Fibroblast of skin of left biceps (primary cell): ENCODE measurements around the gene RS1.

Experiments
- DNase-seq, 2 experiments: peaks; one replicate each; pipeline ENCODE4 v3.0.0-alpha.2; 2013; ENCODE audit warnings: low read depth in 2 of 2

Gene RS1

DNA sequence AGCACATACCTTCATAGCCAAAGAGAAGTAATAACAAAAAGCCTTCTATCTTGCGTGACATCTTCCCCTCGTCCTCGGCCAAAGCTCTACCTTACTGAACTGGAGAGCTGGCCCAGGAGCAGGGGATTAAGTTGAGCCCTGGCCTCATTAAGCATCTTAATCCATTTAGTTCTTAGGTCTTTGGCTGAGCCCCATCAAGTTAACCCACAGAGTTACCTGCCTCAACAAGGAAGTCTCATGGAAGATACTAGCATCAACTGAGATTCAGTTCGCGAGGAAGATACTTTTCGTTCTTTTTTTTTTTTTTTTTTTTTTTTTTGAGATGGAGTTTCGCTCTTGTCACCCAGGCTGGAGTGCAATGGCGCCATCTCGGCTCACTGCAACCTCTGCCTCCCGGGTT lies at the start of gene RS1:
Gene RS1, minus strand, starts transcription at position 101 of the 400 bp plus-strand sequence. Its CDS starts 40 bp downstream, at position 61.
- no peak for DNase-seq

DNA sequence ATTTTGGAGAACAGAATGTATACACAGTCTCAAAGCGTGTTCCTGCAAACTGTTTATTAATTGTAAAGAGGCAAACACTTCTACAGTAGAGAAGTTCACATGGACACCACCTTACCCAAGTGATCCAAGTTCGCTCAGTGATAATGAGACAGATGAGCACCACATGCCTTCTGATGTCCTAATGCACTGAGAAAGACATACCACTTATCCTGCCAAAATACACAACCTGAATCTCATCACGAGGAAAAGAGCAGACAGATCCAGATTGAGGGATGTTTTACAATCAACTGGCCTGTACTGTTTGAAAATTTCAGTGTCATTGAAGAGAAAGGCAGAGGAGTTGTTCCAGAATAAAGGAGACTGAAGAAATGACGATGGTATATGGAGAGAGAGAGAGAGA lies 47.9 kb upstream of the RS1 start:
- no peak for DNase-seq

DNA sequence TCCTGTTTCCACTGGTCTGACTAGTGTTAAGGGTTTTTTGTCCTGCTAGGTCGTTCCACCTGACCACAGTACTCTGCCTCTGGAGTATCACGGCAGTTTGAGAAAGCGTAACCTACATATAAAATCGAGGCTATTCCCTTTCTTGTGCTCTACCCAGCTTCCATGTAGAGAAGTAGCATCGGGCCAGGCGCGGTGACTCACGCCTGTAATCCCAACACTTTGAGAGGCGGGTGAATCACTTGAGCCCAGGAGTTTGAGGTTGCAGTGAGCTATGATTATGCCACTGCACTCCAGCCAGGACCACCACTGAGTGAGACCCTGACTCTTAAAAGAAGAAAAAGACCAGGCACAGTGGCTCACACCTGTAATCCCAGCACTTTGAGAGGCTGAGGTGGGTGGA lies 43.0 kb upstream of the RS1 start:
- no peak for DNase-seq

DNA sequence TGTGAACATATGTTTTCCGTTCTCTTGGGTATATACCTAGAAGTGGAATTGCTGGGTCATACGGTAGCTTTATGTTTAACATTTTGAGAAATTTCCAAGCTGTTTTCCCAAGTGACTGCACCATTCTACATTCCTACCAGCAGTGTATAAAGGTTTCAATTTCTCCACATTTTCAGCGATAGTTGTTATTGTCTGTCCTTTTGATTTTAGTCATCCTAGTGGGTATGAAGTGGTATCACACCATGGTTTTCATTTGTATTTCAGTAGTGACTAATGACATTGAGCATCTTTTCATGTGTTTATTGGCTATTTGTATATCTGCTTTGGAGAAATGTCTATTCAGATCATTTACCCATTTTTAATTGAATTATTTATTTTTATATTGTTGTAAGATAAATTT lies 37.9 kb upstream of the RS1 start:
- DNase-seq, result no peak

DNA sequence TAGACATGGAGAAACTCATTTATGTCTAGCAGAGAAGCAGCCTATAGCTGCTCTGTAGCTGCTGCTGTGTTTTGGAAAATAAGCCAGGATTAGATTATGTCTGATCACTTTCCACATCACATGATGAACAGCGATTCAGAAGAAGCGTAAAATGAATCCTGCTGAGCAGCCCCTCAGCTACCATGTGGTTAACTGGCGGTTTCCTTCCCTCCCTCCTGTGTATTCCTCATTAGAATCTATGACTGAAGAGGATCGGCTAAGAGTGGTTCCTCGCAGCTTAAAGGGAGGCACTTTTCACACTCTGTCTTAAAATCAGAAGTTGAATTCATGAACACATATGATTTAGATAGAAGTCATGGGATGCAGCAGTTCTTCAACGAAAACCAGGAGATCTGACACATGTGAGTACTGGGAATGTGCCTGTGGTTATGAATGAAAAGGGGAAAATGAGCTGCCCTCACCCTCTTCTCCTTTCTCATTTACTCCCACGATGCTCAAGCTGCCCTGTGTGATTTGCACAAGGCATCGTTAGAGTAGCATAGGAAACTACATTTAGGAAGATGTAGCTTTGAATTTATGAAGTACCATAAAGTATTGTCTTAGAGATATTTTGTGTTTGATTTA lies 35.6 kb upstream of the RS1 start, which contains the start of gene PPEF1:
Gene PPEF1, plus strand, starts transcription at position 220 of the 624 bp plus-strand sequence. Its CDS starts 136 bp downstream, at position 356.
- DNase-seq, result no peak

DNA sequence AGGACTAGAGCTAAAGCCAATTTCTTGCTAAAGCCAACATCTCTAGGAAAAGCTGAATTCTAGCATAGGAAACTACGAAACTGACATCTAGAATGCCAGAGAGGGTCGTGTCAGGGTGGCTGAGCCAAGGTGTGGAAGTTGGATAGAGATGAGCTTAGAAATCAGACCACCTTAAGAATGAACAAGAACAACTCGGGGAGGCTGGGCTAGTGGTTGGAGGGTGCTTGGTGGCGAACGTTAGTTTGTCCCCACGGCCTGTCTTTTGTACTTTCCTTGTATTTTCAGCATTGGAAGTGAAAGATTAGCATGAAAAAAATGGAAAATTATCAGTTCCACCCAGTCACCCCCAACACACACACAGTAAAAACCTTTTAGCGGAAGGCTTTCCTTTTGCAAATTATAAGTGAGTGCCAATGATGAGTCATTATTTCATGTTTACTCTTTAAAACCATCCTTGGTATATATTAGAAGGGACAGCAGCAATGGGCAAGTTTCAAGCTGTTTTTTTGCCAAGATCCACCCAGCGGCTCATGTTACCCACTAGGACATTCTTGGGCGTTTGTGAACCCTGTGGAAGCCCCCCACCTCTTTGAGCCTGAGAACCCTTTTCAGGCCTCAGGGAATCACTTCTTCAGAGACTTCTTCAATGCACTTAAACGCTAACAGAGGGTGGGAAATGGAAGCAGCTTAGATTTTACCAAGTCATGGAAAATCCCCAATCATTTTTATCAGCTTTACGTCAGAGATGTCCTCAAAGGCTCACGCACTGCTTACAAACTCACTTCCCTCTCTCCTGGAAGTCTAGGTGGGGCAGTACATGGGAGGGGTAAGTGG lies 30.7 kb upstream of the RS1 start:
- no peak for DNase-seq

DNA sequence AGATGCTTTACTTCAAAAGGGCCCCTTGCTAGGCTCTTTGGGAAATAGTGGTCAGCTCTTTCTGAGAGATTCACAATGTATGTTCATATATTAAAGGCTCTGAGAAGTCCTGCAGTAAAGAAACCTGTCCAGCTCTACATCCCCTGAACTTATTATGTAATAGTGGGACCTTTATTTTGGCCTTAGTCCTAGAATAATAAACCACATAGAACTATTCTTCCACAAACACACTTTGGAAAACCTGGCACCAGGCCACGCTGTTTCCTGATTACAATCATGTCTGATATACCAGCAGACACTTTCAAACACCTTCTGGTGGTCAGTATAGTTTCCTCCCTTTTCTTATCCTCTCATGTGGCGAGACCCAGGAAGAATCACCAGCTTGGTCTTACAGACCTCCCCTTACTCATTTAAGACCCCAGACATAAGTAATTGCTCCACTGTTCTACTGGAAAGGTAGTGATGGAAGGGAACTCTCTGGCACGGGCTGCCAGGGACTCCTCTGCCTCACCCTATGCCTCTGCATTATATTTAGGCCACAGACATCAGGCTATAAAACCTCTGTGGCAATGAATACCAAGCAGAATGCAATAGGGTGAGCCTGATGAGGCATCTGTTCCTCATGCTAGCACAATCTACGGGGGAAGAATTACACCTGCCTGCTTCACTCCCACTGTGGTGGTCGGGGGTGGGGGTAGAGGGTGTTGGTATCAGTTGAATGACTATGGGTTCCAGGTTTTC lies 29.9 kb upstream of the RS1 start:
- DNase-seq, result no peak

DNA sequence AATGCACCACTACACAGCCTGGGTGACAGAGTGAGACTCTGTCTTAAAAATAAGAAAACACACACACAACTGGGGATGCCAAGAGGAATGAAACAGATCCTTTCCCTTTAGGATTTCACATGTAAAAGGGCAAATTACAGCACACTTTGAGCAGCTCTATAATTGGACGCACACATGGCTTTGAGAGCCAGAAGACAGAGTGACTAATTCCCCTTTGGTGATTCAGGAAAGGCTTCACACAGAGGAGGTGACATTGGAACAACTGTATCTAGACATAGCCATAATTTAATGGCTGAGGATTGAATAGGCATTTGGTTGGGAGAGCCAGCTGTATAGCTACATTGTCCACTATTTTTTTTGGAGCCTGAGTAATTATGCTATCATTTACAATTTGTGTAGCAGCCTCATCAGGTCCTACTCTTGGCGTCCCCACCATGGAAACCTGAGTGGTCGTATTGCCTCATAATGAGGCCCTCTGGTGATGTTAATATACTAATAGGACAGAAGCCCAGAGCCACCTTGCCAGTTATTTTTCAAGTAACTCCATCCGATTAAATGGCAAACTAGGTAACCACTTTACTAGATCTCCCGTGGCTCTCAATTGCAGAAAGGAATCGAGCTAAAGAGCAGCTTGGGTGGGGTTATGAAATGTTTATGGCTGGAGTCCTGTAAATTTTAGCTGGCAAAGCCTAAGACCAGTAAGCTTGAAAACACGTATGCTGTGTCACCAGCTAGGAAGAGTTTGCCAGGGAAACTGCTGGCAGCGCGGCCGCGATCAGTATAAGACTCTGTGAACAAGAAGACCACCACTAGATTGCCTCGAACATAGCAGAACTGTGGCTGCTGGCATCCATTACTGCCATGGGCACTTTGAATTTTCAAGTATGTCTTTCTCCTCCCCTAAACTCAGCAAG lies 27.1 kb upstream of the RS1 start:
- no peak for DNase-seq

DNA sequence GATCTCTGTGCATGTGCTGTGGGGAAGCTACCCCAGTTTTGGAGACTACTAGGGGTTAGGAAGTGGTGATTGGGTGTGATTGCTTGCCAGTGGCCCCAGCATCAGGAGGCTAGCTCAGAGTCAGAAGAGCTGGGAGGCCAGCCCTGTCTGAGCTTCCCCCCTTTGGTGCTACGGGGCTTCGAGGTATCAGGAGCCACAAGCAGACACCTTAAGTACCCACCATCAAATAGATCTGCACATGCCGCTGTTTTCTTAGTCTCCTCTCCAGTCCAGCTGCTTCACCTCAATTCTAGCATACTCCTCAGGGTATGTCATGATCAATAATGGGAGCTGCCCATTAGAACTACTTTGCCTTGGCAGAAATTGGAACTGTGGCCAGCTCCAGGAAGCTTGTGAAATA lies 24.7 kb upstream of the RS1 start:
- no peak for DNase-seq

DNA sequence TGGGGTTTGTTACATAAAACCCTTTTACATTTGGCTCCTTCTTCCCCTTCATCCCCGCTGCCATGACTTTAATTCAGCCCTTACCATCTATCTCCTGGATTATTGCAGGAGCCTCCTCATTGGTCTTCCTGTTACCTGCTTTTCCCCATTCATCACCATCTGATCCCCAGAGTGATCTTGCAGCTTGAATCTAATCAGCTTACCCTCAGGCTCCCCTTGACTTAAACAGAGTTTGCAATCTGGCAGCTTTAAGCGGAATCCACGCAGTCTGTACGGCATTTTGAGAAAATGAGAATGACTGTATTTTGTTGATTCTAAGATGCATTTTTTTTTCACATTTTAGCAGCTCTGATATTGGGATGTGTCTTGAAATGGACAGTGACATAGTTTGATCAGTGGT lies 20.6 kb upstream of the RS1 start:
- no peak for DNase-seq

DNA sequence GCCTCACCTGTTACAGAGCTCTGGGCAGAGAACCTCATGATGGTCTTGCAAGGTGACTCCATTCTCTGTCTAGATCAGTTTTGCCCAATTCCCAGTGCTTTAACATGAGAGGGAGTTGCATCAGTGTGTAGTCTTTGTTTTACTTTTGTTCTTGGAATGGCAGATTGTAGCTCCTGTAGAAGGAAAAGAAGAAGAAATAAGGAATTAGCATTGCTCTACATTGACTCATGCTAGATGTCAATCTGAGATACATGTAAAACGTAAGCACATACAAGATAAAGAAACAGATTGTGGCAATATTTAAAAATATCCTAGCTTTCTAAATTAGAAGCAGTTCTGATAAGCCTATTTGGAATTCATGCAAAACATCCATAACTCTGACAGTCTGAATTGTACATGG lies 19.5 kb upstream of the RS1 start:
- no peak for DNase-seq

DNA sequence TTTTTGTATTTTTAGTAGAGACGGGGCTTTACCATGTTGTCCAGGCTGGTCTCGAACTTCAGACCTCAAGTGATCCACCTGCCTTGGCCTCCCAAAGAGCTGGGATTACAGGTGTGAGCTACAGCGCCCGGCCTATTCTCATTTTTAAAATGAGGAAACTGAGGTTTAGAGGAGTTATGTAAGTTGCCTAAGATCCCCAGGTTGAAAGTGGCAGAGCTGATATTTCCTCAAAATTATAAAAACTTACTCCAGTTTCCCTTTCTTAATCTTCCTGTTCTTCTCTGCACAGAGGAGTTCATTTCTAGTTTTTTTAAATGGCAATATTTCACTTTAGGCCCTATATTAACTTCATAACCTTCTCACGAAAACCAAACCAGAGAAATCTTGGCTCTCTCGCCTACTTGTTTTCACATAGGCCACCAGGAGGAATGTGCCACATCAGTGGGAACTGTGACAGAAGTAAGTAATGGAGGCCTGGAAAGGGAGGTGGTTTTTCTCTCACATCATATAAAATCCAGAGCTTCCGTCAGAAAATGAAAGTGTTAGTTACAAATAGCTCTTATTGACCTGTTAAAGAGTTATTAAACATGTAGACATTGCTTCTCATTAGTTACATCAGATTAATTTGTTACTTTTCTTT lies 16.1 kb upstream of the RS1 start:
- no peak for DNase-seq

DNA sequence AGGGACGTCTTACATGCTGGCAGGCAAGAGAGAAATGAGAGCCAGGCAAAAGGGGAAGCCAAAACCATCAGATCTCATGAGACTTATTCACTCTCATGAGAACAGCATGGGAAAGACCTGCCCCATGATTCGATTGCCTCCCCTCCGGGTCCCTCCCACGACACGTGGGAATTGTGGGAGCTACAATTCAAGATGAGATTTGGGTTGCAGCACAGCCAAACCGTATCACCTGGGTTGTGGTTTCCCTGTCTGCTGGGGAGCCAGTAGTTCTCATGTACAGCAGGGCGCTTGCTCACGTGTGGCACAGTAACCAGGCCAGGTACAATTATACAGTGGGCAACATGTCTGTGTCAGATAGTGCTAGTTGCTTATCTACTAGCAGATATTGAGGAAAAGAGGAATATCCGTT lies 11.1 kb upstream of the RS1 start:
- no peak for DNase-seq

DNA sequence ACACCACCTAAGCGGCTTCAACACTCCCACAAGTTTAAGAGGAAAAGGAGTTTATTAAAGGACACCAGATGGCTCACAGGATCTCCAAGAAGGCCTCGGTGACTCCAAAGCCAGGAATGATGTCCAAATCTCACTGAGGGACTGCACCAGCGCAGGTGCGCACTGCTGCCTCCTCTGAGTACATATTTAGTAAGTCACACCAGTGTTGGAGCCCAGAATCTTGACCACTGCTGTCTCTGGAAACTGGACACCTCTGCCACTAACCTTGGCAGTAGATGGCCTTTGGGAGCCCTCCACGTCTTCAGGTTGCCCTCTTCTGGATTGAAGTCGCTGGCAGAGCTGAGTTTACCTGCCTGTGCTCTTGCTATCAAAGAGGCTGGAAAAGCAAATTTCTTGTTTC lies 10.1 kb upstream of the RS1 start:
- DNase-seq, result no peak

DNA sequence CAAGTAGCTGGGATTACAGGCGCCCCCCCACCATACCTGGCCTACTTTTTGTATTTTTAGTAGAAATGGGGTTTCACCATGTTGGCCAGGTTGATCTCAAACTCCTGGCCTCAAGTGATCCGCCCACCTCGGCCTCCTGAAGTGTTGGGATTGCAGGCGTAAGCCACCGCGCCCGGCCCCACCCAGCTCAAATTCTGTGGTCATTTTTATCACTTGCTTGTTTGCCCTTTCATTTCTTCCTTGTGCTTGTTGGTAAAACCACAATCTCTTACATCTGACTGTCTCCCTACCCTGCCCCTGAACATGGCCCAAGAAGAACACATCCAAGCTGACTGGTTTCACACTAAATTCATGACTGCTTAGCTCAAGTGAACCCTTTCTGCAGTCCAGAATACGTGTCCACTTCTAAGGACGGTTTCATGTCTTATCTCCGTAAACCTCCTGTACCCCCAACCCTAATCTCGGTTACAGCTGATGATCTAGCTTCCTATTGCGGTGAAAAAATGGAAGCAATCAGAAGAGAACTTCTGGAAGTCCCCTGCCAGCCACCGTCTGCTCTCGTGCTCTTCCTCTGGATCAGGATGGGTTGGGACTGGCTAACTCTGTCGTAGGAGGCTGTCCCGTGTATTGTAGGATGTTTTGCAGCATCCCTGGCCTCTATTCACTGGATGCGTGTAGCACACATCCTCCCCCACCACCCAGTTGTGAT lies 5.4 kb upstream of the RS1 start:
- DNase-seq, result no peak

DNA sequence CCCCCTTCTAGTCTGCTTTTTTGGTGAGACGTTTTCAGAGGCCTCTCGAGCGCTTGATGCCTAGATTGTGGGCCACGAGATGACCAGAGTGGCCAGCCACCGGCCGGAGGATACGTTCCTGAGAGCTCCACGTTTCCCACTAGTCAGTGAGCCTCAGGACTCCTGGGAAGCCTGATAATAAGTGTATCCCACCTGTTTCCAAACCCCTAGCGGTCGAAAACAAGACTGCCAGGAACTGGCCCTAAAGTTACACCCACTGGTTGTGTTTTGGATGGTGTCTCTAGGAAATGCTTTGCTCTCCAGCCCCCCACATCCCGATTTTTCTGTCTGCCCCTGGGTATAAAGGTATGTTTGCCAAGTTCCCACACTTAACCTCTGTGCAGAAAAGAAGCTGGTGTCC lies 4.6 kb upstream of the RS1 start:
- DNase-seq, result no peak

DNA sequence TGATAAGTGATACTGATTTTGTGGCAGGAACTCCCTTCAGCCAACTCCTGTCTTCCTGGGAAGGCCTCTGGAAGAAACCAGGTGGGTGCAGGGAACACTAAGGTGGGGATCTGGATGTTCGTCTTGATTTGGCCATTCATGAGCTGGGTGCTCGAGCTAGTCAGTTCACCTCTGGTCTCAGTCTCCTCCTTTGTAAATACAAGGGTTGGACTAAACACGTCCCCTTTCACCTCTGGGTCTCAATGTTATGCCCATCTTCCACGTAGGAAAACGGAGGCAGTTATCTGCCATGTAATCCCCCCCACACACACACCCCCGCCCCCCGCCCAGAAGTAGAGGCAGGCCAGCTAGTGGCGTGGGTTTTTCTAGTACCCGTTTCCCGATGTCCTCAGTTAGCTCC lies 4.1 kb upstream of the RS1 start:
- DNase-seq, result no peak

DNA sequence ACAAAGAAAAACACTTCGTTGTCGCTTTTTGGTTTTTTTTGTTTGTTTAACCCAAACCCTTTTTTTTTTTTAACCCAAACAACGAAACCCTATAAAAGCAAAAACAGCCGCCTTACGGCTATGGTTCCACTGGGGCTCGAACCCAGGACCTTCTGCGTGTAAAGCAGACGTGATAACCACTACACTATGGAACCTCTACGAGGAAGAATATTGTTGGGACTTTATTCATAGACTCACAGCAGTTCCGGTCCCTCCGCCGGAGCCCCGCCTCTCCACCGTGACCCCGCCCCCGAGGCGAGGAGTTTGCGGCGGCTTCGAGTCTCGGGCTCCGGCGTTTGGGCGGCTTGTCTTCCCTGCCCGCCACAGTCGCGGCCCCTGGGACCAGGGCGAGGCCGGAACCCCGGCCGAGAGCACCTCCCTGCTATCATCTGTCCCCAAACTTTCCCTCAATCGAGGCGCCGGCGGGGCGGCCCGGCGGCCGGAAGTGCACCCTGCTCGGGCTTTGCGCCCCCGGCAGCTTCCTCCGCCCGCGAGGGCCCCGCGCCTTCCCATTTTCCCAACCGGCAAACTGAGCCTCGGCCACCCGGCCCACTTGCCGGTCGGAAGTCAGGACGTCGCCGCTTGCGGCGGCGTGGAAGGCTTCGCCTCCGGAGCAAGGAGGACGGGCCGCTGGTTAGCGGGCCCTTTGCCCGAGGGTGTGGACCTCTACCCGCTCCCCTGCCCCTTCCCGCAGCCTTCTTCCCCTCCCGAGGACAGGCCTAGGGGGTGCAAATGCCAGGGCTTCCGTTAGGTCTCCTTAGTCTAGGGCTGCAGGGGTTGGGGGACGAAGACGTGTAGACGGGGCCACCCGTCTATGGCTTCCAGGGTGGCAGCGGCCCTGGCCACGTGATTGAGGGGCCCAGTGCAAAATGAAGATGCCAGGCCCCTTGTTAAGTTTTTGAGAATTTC lies 3.2 kb upstream of the RS1 start:
- peak; percentile 23 to 38 for DNase-seq

DNA sequence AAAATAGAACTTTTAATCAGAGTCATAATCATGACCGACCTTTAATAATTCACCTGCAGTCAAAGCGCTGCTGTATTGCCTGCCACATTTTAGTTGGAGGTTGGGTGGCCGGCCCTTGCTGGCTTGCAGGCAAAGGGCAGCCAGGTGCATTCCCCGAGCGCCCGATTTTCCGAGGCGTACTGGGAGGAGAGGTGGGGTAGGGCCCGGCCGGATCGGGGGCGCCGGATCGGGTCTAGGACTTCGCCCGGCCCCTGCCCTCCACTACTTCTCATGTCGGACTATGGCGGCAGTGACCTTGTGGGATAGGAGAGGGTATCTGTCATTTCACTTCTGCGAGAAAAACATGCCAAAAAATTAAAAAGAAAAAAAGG lies 2.5 kb upstream of the RS1 start:
- DNase-seq, result no peak
